Ascending aorta (tissue), 2 donors: ENCODE results near the gene EPN1. TPM values are rescaled to one million over a fixed set of nuclear protein-coding genes. Genes with fewer than 3 reads are reported as not detected.

Experiments used
- DNase-seq, 2 donors: peaks; one replicate each; pipeline ENCODE4 v3.0.0-alpha.2; 2019; ENCODE audit warnings: low spot score in 2 of 2
- H3K27ac ChIP-seq, 2 donors: fragments of 200-600 bp; sonication (generic); one replicate each; pipeline ENCODE4 v1.5.1; 2016 to 2017; ENCODE audit warnings: mild to moderate bottlenecking in 1 of 2
- H3K27me3 ChIP-seq: fragments of 200-600 bp; sonication (generic); one replicate; pipeline ENCODE4 v1.5.1; 2017
- H3K36me3 ChIP-seq, 2 donors: fragments of 200-600 bp; sonication (generic); one replicate each; pipeline ENCODE4 v1.5.1; 2016
- H3K4me1 ChIP-seq, 2 donors: fragments of 200-600 bp; sonication (generic); one replicate each; pipeline ENCODE4 v1.5.1; 2016 to 2017; ENCODE audit warnings: mild to moderate bottlenecking in 1 of 2
- H3K4me3 ChIP-seq, 2 donors: fragments of 200-600 bp; sonication (generic); one replicate each; pipeline ENCODE4 v1.5.1; 2016 to 2017; ENCODE audit warnings: mild to moderate bottlenecking in 1 of 2
- H3K9me3 ChIP-seq, 2 donors: fragments of 200-600 bp; sonication (generic); one replicate each; pipeline ENCODE4 v1.5.1; 2016
- CTCF ChIP-seq, 3 experiments: fragments of 200-600 bp in 2 of 3; fragments of 450-650 bp in 1 of 3; sonication (generic) in 2 of 3; IDR thresholded peaks; one replicate each; pipeline ENCODE4 v1.5.1; 2016 to 2019; ENCODE audit warnings: antibody characterized with exemption in 3 of 3, mild to moderate bottlenecking in 1 of 3, moderate library complexity in 1 of 3
- intact Hi-C: fragments of 100-400 bp; cut with DNase I; formaldehyde crosslinking; loops from one replicate; pipeline ENCODE4 v1.15.1; 2023
- total RNA-seq: library from RNA; depleted of rRNA; stranded (reverse); fragments of >200 nt; gene quantifications from one replicate; pipeline ENCODE4 v1.1.0, GENCODE V29; 2016

Gene EPN1
- total RNA-seq, 1 donor from 2014 or later = 122 TPM

GRCh38 chr19:55681131-55682092 is 6.4 kb downstream of the EPN1 start:
- no peak overlapping the region for H3K4me3 ChIP-seq
- peaks cover 55 to 88% of the 10 kb centered on the region in 2 donors for H3K36me3 ChIP-seq
- no peaks in the 10 kb centered on the region for H3K9me3 ChIP-seq
- H3K27me3 ChIP-seq = no peaks in the 10 kb centered on the region
- H3K4me1 ChIP-seq = peaks cover 6 to 14% of the 10 kb centered on the region in 2 donors
- no peak for DNase-seq
- no peak overlapping the region for H3K27ac ChIP-seq
- intact Hi-C loops = no loop called here
- no peak for TF ChIP-seq CTCF (IDR thresholded peaks at IDR 0.05)

GRCh38 chr19:55683449-55684261 is 8.6 kb downstream of the EPN1 start:
- H3K36me3 ChIP-seq = peaks cover 71 to 91% of the 10 kb centered on the region in 2 donors
- no peaks in the 10 kb centered on the region for H3K9me3 ChIP-seq
- DNase-seq = no peak
- TF ChIP-seq CTCF (IDR thresholded peaks at IDR 0.05) = no peak
- no peaks in the 10 kb centered on the region for H3K27me3 ChIP-seq
- H3K27ac ChIP-seq = no peak overlapping the region
- no peaks in the 10 kb centered on the region for H3K4me1 ChIP-seq
- no peak overlapping the region for H3K4me3 ChIP-seq
- intact Hi-C loops = no loop called here

GRCh38 chr19:55684946-55685681 is 10.1 kb downstream of the EPN1 start:
- Histone ChIP-seq H3K4me1 (no peaks in the 10 kb centered on the region), H3K27ac (no peak overlapping the region), H3K4me3 (no peak overlapping the region), H3K9me3 (no peaks in the 10 kb centered on the region), H3K27me3 (no peaks in the 10 kb centered on the region), H3K36me3 (peaks cover 72 to 91% of the 10 kb centered on the region in 2 donors)
- TF ChIP-seq CTCF (IDR thresholded peaks at IDR 0.05) = no peak
- DNase-seq = no peak
- intact Hi-C loops = no loop called here

- TF ChIP-seq CTCF (IDR thresholded peaks at IDR 0.05) = no peak
- Histone ChIP-seq H3K27me3 (no peaks in the 10 kb centered on the region), H3K4me3 (no peak overlapping the region), H3K36me3 (peaks cover 75 to 91% of the 10 kb centered on the region in 2 donors), H3K27ac (no peak overlapping the region), H3K9me3 (no peaks in the 10 kb centered on the region), H3K4me1 (no peaks in the 10 kb centered on the region)
- intact Hi-C loops = no loop called here
- DNase-seq = no peak
Measured at GRCh38 chr19:55685776-55686175, 10.8 kb downstream of the EPN1 start.

GRCh38 chr19:55686311-55687050 is 11.5 kb downstream of the EPN1 start:
- H3K9me3 ChIP-seq = no peaks in the 10 kb centered on the region
- no peak for DNase-seq
- intact Hi-C loops = no loop called here
- peaks cover 81 to 91% of the 10 kb centered on the region in 2 donors for H3K36me3 ChIP-seq
- no peak overlapping the region for H3K4me3 ChIP-seq
- no peaks in the 10 kb centered on the region for H3K27me3 ChIP-seq
- H3K4me1 ChIP-seq = no peaks in the 10 kb centered on the region
- no peak for TF ChIP-seq CTCF (IDR thresholded peaks at IDR 0.05)
- H3K27ac ChIP-seq = no peak overlapping the region
